SK-N-SH (cell line): ENCODE results near the gene GLOD4. TPM values are rescaled to one million over a fixed set of nuclear protein-coding genes. Genes with fewer than 3 reads are reported as not detected.

Experiments
- CTCF ChIA-PET: fragments of 300-600, 350-600 bp; formaldehyde crosslinking; extraction: SDS; loops from one replicate; lab custom pipeline; 2021; lab: Yijun Ruan, JAX
- POLR2A ChIA-PET: fragments of 350-600 bp; sonication (Branson Sonifier 250); formaldehyde crosslinking; extraction: SDS; loops from one replicate; lab custom pipeline; 2020; ENCODE audit warnings: antibody characterized with exemption, inconsistent platforms; lab: Yijun Ruan, JAX
- DNase-seq: peaks from one replicate; pipeline ENCODE4 v3.0.0; 2012
- H2AFZ ChIP-seq: fragments of 200-600 bp; sonication (generic); 2 replicates; pipeline ENCODE4 v1.8.1; 2016; ENCODE audit warnings: antibody characterized with exemption, mild to moderate bottlenecking, low read depth
- H3F3A ChIP-seq: fragments of 200-600 bp; sonication (generic); replicated peaks from 2 replicates; pipeline ENCODE3; 2016; ENCODE audit warnings: antibody characterized with exemption, mild to moderate bottlenecking; ENCODE audit not compliant: insufficient read depth
- H3K27ac ChIP-seq, 2 experiments: fragments of 200-500 bp in 1 of 2; fragments of 200-600 bp in 1 of 2; sonication (Bioruptor generic) in 1 of 2; sonication (generic), shearing (Covaris generic) in 1 of 2; 2 replicates each; pipeline versions ENCODE4 v1.5.1 to v1.6.1; 2014 to 2016; ENCODE audit warnings: low read depth in 2 of 2, inconsistent platforms in 1 of 2, low read length in 1 of 2, mild to moderate bottlenecking in 1 of 2, mixed read lengths in 1 of 2
- H3K27me3 ChIP-seq: fragments of 200-600 bp; sonication (generic), shearing (Covaris generic); 2 replicates; pipeline ENCODE4 v1.6.1; 2016; ENCODE audit warnings: mixed run types; ENCODE audit not compliant: insufficient read depth
- H3K36me3 ChIP-seq, 2 experiments: fragments of 200-500 bp in 1 of 2; fragments of 200-600 bp in 1 of 2; sonication (Bioruptor generic) in 1 of 2; sonication (generic) in 1 of 2; replicated peaks in 1 of 2; 2 replicates each; pipeline versions ENCODE3 to v1.5.1; 2014 to 2016; ENCODE audit warnings: low read length in 1 of 2, mild to moderate bottlenecking in 1 of 2; ENCODE audit not compliant: insufficient read depth in 2 of 2, control insufficient read depth in 1 of 2
- H3K4me1 ChIP-seq, 2 experiments: fragments of 200-500 bp in 1 of 2; fragments of 200-600 bp in 1 of 2; sonication (Bioruptor generic) in 1 of 2; sonication (generic), shearing (Covaris generic) in 1 of 2; 2 replicates each; pipeline versions ENCODE4 v1.5.1 to v1.6.1; 2014 to 2016; ENCODE audit warnings: low read depth in 1 of 2, low read length in 1 of 2, mixed run types in 1 of 2; ENCODE audit not compliant: insufficient read depth in 2 of 2, control insufficient read depth in 1 of 2
- H3K4me2 ChIP-seq: fragments of 200-600 bp; sonication (generic), shearing (Covaris generic); 2 replicates; pipeline ENCODE4 v1.6.1; 2017; ENCODE audit warnings: mixed run types
- H3K4me3 ChIP-seq, 2 experiments: fragments of 200-500 bp in 1 of 2; fragments of 200-600 bp in 1 of 2; sonication (Bioruptor generic) in 1 of 2; sonication (generic), shearing (Covaris generic) in 1 of 2; 2 replicates each; pipeline versions ENCODE4 v1.5.1 to v1.8.1; 2014 to 2016; ENCODE audit warnings: low read depth in 2 of 2, inconsistent platforms in 1 of 2, low read length in 1 of 2, mild to moderate bottlenecking in 1 of 2, mixed read lengths in 1 of 2, moderate library complexity in 1 of 2
- H3K79me2 ChIP-seq: fragments of 200-600 bp; sonication (generic); 2 replicates; pipeline ENCODE4 v1.8.1; 2017; ENCODE audit warnings: mild to moderate bottlenecking; ENCODE audit not compliant: insufficient read depth
- H3K9ac ChIP-seq: fragments of 200-600 bp; sonication (generic); 2 replicates; pipeline ENCODE4 v1.6.1; 2017; ENCODE audit warnings: mixed run types
- H3K9me2 ChIP-seq: fragments of 200-600 bp; sonication (generic); 2 replicates; pipeline ENCODE4 v1.6.1; 2017; ENCODE audit warnings: mixed run types
- H3K9me3 ChIP-seq: fragments of 200-600 bp; sonication (generic); 2 replicates; pipeline ENCODE4 v1.6.1; 2017; ENCODE audit warnings: mixed run types, mild to moderate bottlenecking, moderate library complexity
- H4K20me1 ChIP-seq: fragments of 200-600 bp; sonication (generic); 2 replicates; pipeline ENCODE4 v1.6.1; 2017; ENCODE audit warnings: mild to moderate bottlenecking, mixed run types; ENCODE audit not compliant: insufficient read depth
- CHD2 ChIP-seq: fragments of 150-350 bp; IDR thresholded peaks from 2 replicates; pipeline ENCODE4 v1.6.1; 2018; ENCODE audit warnings: low read length; ENCODE audit not compliant: partially characterized antibody
- ELF1 ChIP-seq: IDR thresholded peaks from 2 replicates; pipeline ENCODE4 v1.4.0; 2012
- EZH2phosphoT487 ChIP-seq: fragments of 200-600 bp; sonication (generic); IDR thresholded peaks from 2 replicates; pipeline ENCODE4 v1.6.1; 2017; ENCODE audit warnings: low read depth, mixed run types, mild to moderate bottlenecking, antibody characterized with exemption, moderate library complexity, borderline replicate concordance
- GABPA ChIP-seq: IDR thresholded peaks from 2 replicates; pipeline ENCODE4 v1.4.0; 2012; ENCODE audit warnings: low read depth, mild to moderate bottlenecking
- NFIC ChIP-seq: IDR thresholded peaks from 2 replicates; pipeline ENCODE4 v1.4.0; 2012; ENCODE audit warnings: borderline replicate concordance
- POLR2AphosphoS5 ChIP-seq: IDR thresholded peaks from 2 replicates; pipeline ENCODE4 v1.6.1; 2012; ENCODE audit warnings: low read depth, low read length
- RAD21 ChIP-seq: IDR thresholded peaks from 2 replicates; pipeline ENCODE4 v1.6.1; 2012; ENCODE audit warnings: mild to moderate bottlenecking, low read length
- RFX5 ChIP-seq: IDR thresholded peaks from 2 replicates; pipeline ENCODE4 v1.6.1; 2012; ENCODE audit warnings: mild to moderate bottlenecking, improper control_type of control experiment, low read length
- SIN3A ChIP-seq: IDR thresholded peaks from 2 replicates; pipeline ENCODE4 v1.6.1; 2012; ENCODE audit warnings: low read depth, mild to moderate bottlenecking, low read length, moderate library complexity, borderline replicate concordance
- SMC3 ChIP-seq: IDR thresholded peaks from 2 replicates; pipeline ENCODE4 v1.6.1; 2012; ENCODE audit warnings: low read depth, low read length, improper control_type of control experiment
- TEAD4 ChIP-seq: IDR thresholded peaks from 2 replicates; pipeline ENCODE4 v1.4.0; 2012; ENCODE audit warnings: mild to moderate bottlenecking, borderline replicate concordance; ENCODE audit not compliant: insufficient read depth
- YY1 ChIP-seq: IDR thresholded peaks from 2 replicates; pipeline ENCODE4 v1.4.0; 2012; ENCODE audit warnings: low read depth, mild to moderate bottlenecking
- WGBS: methylation state at CpG from one replicate; pipeline ENCODE4 v1.1.6; 2017; ENCODE audit warnings: low lambda C conversion rate; 5-methylcytosine and 5-hydroxymethylcytosine counted together
- polyA plus RNA-seq, 3 experiments: library from polyadenylated mRNA; depleted of rRNA; stranded (reverse); fragments of >200 nt; gene quantifications; 2 replicates each; pipeline ENCODE4 v1.2.3, GENCODE V29; 2012
- TF ChIP-seq, protein P1 (sequence below): IDR thresholded peaks from 2 replicates; pipeline ENCODE4 v1.4.0; 2012; ENCODE audit warnings: low read depth, borderline replicate concordance
- TF ChIP-seq, protein P2 (sequence below): IDR thresholded peaks from 2 replicates; pipeline ENCODE4 v1.4.0; 2012; ENCODE audit warnings: low read depth
- TF ChIP-seq, protein P3 (sequence below): IDR thresholded peaks from 2 replicates; pipeline ENCODE4 v1.6.1; 2012; ENCODE audit warnings: mild to moderate bottlenecking, low read depth, low read length, moderate library complexity
- TF ChIP-seq, protein P4 (sequence below): IDR thresholded peaks from 2 replicates; pipeline ENCODE4; 2012
- TF ChIP-seq, protein P5 (sequence below): IDR thresholded peaks from 2 replicates; pipeline ENCODE4 v1.4.0; 2012; ENCODE audit warnings: low read depth, borderline replicate concordance

The GLOD4 gene
- polyA plus RNA-seq, 1 of the 3 experiments (the other 2 are of a cell fraction), result 34.3 TPM

DNA sequence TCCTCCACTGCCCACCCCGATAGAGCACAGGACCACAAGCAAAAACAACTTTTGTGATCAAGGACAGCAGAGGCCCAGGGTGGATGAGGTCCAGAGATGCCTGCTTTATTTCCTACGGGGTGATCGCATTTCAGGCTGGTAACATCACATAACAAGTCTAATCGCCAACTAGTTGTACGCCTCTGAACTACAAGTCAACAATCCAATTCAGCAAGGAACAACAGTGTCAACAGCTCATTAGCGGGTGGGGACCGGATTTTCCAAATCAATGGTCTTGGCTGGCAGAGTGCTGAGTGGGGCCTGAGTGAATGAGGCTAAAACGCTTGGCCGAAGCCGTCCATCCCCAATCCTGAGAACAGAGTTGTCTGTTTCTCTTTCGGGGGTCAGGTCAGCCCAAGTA lies 17.2 kb upstream of the GLOD4 start (continued):
- no peak for TF ChIP-seq EZH2phosphoT487
- no peak for TF ChIP-seq POLR2AphosphoS5
- no peak for TF ChIP-seq TEAD4
- TF ChIP-seq YY1, result no peak
- TF ChIP-seq, all 33 proteins: peak for 0

DNA sequence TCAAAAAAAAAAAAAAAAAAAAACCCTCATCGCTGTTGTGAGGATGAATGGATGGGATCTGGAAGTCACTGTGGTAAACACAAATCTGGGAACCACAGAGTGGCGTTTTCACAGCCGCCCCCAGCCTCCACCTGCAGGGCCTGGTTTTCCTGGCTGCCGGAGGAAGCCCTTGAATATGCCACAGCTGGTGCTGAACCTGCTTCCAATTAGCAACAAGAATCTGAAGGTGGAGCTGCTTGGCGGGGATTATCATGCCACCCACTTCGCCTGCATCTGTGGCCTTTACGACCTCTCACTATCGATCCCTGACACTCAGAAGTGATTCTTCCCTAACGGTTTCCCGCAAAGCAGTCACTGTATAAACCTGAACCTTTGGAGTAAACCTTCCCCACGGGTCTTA lies 16.2 kb upstream of the GLOD4 start:
- H3K4me3 ChIP-seq, result no peak overlapping the region
- POLR2A ChIA-PET, result no interaction called here
- no peaks in the 10 kb centered on the region for H3K9me3 ChIP-seq
- H3K79me2 ChIP-seq, result no peaks in the 10 kb centered on the region
- H3K9ac ChIP-seq, result no peak overlapping the region
- H2AFZ ChIP-seq, result no peak overlapping the region
- no peaks in the 10 kb centered on the region for H3F3A ChIP-seq
- no peak overlapping the region for H3K27ac ChIP-seq
- WGBS, result 58% methylated on average over 11 of the region's 11 CpGs
- H4K20me1 ChIP-seq, result no peaks in the 10 kb centered on the region
- TF ChIP-seq YY1 (no peak), NFIC (no peak), ELF1 (no peak), EZH2phosphoT487 (no peak), CHD2 (no peak), SMC3 (no peak), RFX5 (no peak)
- DNase-seq, result no peak
- CTCF ChIA-PET, result interaction anchor here (1.0 to 9.2 kb wide), 4 partner anchors 81 to 258 kb away, joined by 3 to 155 read pairs (median 39); partner anchors contain the start of genes NXN and TIMM22
- H3K4me1 ChIP-seq, result peaks cover 0 to 13% of the 10 kb centered on the region in 2 experiments; a peak in 1 of 4 replicates
- H3K27me3 ChIP-seq, result no peaks in the 10 kb centered on the region; the same call in 1 of the 2 replicates
- no peaks in the 10 kb centered on the region for H3K36me3 ChIP-seq
- H3K4me2 ChIP-seq, result no peak overlapping the region
- H3K9me2 ChIP-seq, result no peaks in the 10 kb centered on the region

DNA sequence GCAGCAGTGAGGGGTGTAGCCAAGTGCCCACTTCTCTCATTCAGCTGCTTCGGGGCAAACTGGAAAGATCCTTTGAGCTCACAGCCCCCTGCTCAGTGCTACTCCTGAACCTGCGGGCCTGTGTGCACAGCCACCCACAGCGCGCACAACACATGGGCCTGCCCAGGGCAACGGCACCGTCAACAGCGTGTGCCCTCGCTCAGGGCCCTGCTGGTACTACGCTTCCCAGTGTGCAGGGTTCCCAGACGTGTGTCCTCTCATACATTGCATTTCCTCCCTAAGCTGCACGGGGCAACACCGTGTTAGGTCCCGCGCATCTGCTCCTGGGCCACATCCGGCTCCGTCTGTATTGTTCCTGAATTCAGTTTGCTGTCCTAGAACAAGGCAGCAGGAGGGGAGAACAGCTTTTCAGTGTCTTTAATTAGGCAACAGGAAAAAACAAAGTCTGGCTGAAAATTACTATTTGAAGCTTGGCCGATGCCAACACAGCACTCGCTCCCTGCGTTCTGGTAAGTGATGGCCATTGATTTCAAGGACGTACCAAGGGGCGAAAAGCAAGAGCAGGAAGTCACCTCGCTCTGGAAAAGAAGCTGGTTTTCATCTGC lies 15.3 kb upstream of the GLOD4 start:
- Histone ChIP-seq H3K9ac (no peak overlapping the region), H3F3A (no peaks in the 10 kb centered on the region), H3K9me2 (no peaks in the 10 kb centered on the region), H4K20me1 (no peaks in the 10 kb centered on the region), H3K4me3 (no peak overlapping the region), H3K36me3 (peaks cover 0 to 5% of the 10 kb centered on the region in 2 experiments), H3K27ac (no peak overlapping the region), H3K27me3 (no peaks in the 10 kb centered on the region), H3K79me2 (no peaks in the 10 kb centered on the region), H3K4me1 (peaks cover 0 to 13% of the 10 kb centered on the region in 2 experiments; a peak in 1 of 4 replicates), H2AFZ (no peak overlapping the region), H3K4me2 (no peak overlapping the region), H3K9me3 (no peaks in the 10 kb centered on the region)
- WGBS, result 85% methylated on average over 22 of the region's 22 CpGs
- ChIA-PET POLR2A (no interaction called here), CTCF (interaction anchor here (3.1 to 9.2 kb wide), 3 partner anchors 183 to 259 kb away, joined by 9 to 155 read pairs (median 69); partner anchors contain the start of genes NXN and TIMM22)
- no peak for DNase-seq
- TF ChIP-seq, protein P1, sequence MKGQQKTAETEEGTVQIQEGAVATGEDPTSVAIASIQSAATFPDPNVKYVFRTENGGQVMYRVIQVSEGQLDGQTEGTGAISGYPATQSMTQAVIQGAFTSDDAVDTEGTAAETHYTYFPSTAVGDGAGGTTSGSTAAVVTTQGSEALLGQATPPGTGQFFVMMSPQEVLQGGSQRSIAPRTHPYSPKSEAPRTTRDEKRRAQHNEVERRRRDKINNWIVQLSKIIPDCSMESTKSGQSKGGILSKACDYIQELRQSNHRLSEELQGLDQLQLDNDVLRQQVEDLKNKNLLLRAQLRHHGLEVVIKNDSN, result no peak
- TF ChIP-seq, protein P2, sequence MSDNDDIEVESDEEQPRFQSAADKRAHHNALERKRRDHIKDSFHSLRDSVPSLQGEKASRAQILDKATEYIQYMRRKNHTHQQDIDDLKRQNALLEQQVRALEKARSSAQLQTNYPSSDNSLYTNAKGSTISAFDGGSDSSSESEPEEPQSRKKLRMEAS, result no peak
- no peak for TF ChIP-seq SMC3
- TF ChIP-seq CHD2, result no peak
- no peak for TF ChIP-seq SIN3A
- TF ChIP-seq, protein P3, sequence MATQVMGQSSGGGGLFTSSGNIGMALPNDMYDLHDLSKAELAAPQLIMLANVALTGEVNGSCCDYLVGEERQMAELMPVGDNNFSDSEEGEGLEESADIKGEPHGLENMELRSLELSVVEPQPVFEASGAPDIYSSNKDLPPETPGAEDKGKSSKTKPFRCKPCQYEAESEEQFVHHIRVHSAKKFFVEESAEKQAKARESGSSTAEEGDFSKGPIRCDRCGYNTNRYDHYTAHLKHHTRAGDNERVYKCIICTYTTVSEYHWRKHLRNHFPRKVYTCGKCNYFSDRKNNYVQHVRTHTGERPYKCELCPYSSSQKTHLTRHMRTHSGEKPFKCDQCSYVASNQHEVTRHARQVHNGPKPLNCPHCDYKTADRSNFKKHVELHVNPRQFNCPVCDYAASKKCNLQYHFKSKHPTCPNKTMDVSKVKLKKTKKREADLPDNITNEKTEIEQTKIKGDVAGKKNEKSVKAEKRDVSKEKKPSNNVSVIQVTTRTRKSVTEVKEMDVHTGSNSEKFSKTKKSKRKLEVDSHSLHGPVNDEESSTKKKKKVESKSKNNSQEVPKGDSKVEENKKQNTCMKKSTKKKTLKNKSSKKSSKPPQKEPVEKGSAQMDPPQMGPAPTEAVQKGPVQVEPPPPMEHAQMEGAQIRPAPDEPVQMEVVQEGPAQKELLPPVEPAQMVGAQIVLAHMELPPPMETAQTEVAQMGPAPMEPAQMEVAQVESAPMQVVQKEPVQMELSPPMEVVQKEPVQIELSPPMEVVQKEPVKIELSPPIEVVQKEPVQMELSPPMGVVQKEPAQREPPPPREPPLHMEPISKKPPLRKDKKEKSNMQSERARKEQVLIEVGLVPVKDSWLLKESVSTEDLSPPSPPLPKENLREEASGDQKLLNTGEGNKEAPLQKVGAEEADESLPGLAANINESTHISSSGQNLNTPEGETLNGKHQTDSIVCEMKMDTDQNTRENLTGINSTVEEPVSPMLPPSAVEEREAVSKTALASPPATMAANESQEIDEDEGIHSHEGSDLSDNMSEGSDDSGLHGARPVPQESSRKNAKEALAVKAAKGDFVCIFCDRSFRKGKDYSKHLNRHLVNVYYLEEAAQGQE, result no peak
- TF ChIP-seq, protein P4, sequence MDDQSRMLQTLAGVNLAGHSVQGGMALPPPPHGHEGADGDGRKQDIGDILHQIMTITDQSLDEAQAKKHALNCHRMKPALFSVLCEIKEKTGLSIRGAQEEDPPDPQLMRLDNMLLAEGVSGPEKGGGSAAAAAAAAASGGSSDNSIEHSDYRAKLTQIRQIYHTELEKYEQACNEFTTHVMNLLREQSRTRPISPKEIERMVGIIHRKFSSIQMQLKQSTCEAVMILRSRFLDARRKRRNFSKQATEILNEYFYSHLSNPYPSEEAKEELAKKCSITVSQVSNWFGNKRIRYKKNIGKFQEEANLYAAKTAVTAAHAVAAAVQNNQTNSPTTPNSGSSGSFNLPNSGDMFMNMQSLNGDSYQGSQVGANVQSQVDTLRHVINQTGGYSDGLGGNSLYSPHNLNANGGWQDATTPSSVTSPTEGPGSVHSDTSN, result no peak
- no peak for TF ChIP-seq GABPA
- no peak for TF ChIP-seq ELF1
- TF ChIP-seq RAD21, result no peak
- TF ChIP-seq EZH2phosphoT487, result no peak
- TF ChIP-seq, protein P5, sequence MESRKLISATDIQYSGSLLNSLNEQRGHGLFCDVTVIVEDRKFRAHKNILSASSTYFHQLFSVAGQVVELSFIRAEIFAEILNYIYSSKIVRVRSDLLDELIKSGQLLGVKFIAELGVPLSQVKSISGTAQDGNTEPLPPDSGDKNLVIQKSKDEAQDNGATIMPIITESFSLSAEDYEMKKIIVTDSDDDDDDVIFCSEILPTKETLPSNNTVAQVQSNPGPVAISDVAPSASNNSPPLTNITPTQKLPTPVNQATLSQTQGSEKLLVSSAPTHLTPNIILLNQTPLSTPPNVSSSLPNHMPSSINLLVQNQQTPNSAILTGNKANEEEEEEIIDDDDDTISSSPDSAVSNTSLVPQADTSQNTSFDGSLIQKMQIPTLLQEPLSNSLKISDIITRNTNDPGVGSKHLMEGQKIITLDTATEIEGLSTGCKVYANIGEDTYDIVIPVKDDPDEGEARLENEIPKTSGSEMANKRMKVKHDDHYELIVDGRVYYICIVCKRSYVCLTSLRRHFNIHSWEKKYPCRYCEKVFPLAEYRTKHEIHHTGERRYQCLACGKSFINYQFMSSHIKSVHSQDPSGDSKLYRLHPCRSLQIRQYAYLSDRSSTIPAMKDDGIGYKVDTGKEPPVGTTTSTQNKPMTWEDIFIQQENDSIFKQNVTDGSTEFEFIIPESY, result no peak
